Ascending aorta (tissue), 2 donors: ENCODE measurements around the gene MGAT5. TPM values are rescaled to one million over a fixed set of nuclear protein-coding genes. Genes with fewer than 3 reads are reported as not detected.

Experiments used
- DNase-seq, 2 donors: peaks; one replicate each; pipeline ENCODE4 v3.0.0-alpha.2; 2019; ENCODE audit warnings: low spot score in 2 of 2
- H3K27ac ChIP-seq, 2 donors: fragments of 200-600 bp; sonication (generic); one replicate each; pipeline ENCODE4 v1.5.1; 2016 to 2017; ENCODE audit warnings: mild to moderate bottlenecking in 1 of 2
- H3K27me3 ChIP-seq: fragments of 200-600 bp; sonication (generic); one replicate; pipeline ENCODE4 v1.5.1; 2017
- H3K36me3 ChIP-seq, 2 donors: fragments of 200-600 bp; sonication (generic); one replicate each; pipeline ENCODE4 v1.5.1; 2016
- H3K4me1 ChIP-seq, 2 donors: fragments of 200-600 bp; sonication (generic); one replicate each; pipeline ENCODE4 v1.5.1; 2016 to 2017; ENCODE audit warnings: mild to moderate bottlenecking in 1 of 2
- H3K4me3 ChIP-seq, 2 donors: fragments of 200-600 bp; sonication (generic); one replicate each; pipeline ENCODE4 v1.5.1; 2016 to 2017; ENCODE audit warnings: mild to moderate bottlenecking in 1 of 2
- H3K9me3 ChIP-seq, 2 donors: fragments of 200-600 bp; sonication (generic); one replicate each; pipeline ENCODE4 v1.5.1; 2016
- intact Hi-C: fragments of 100-400 bp; cut with DNase I; formaldehyde crosslinking; loops from one replicate; pipeline ENCODE4 v1.15.1; 2023
- total RNA-seq: library from RNA; depleted of rRNA; stranded (reverse); fragments of >200 nt; gene quantifications from one replicate; pipeline ENCODE4 v1.1.0, GENCODE V29; 2016
- TF ChIP-seq, protein P1 (sequence below), 3 experiments: fragments of 200-600 bp in 2 of 3; fragments of 450-650 bp in 1 of 3; sonication (generic) in 2 of 3; IDR thresholded peaks; one replicate each; pipeline ENCODE4 v1.5.1; 2016 to 2019; ENCODE audit warnings: antibody characterized with exemption in 3 of 3, mild to moderate bottlenecking in 1 of 3, moderate library complexity in 1 of 3

MGAT5 gene
- total RNA-seq, 1 donor from 2014 or later = 15.4 TPM

DNA sequence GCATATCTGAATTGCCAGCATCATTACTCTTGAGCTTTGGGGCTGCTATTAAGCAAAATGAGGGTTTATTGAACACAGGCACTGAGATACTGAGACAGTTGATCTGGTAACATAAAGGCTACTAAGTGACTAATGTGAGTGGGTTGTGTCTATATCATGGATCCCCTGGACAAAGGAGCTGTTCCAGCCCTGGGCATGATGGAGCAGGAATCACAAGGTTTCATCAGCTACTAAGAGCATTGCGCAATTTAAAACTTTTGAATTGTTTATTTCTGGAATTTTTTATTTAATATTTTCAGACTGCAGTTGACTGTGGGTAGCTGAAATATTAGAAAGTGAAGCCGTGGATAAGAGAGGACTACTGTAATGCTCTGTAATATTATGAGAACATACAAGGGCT is 73.5 kb downstream of the MGAT5 start:
- no peak overlapping the region for H3K27ac ChIP-seq
- H3K4me1 ChIP-seq = no peaks in the 10 kb centered on the region
- H3K4me3 ChIP-seq = no peak overlapping the region
- no peaks in the 10 kb centered on the region for H3K9me3 ChIP-seq
- intact Hi-C loops = no loop called here
- TF ChIP-seq, protein P1, sequence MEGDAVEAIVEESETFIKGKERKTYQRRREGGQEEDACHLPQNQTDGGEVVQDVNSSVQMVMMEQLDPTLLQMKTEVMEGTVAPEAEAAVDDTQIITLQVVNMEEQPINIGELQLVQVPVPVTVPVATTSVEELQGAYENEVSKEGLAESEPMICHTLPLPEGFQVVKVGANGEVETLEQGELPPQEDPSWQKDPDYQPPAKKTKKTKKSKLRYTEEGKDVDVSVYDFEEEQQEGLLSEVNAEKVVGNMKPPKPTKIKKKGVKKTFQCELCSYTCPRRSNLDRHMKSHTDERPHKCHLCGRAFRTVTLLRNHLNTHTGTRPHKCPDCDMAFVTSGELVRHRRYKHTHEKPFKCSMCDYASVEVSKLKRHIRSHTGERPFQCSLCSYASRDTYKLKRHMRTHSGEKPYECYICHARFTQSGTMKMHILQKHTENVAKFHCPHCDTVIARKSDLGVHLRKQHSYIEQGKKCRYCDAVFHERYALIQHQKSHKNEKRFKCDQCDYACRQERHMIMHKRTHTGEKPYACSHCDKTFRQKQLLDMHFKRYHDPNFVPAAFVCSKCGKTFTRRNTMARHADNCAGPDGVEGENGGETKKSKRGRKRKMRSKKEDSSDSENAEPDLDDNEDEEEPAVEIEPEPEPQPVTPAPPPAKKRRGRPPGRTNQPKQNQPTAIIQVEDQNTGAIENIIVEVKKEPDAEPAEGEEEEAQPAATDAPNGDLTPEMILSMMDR (IDR thresholded peaks at IDR 0.05) = no peak
- no peak for DNase-seq
- no peaks in the 10 kb centered on the region for H3K36me3 ChIP-seq
- no peaks in the 10 kb centered on the region for H3K27me3 ChIP-seq

DNA sequence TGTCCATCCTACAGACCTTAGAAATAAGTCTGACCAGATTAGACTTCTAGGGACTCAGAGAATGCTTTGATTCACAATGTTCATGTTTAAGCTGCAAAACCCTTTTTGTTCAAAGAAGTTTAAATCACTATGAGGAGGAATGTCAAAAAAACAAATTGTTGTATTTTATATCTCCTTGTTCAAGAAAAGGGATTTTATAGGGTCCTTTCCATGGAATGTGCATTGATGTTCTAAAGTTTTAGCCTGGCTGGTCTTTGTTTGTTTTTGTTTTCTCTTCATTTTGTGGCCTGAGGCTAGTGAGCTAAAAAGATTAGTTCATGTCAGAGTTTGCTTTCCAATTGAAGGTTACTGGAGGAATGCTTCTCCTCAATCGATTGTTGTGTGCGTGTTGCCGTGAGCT is 77.2 kb downstream of the MGAT5 start:
- no peaks in the 10 kb centered on the region for H3K4me1 ChIP-seq
- no peaks in the 10 kb centered on the region for H3K36me3 ChIP-seq
- TF ChIP-seq, protein P1 (IDR thresholded peaks at IDR 0.05) = no peak
- H3K4me3 ChIP-seq = no peak overlapping the region
- no peak overlapping the region for H3K27ac ChIP-seq
- intact Hi-C loops = no loop called here
- H3K27me3 ChIP-seq = no peaks in the 10 kb centered on the region
- DNase-seq = no peak
- no peaks in the 10 kb centered on the region for H3K9me3 ChIP-seq

DNA sequence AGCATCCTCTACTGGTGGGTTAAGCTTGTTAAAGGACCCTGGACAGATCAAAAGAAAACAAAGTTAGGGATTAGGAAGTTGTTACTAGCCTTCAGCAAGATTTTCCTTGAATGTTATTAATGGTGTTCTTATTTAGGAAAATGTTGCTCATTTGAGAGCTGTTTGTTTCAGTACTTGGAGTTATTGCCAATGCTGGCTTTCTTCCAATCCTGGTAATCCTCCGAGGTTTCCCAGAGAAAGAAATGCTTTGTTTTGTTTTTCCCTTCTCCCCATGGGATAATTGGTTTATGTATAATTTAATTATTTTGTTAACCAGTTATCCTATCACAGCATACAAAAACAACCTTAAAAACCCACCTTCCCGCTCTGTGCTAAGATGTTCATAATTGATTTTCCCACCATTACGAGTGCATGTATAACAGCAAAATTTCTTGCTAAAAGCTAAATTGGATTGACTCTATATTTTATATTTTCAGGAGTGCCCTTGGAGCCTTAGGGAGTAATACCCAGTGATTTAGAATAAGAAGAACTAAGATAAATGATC is 79.8 kb downstream of the MGAT5 start:
- H3K36me3 ChIP-seq = no peaks in the 10 kb centered on the region
- no peaks in the 10 kb centered on the region for H3K9me3 ChIP-seq
- H3K27me3 ChIP-seq = no peaks in the 10 kb centered on the region
- no peak for DNase-seq
- no peak overlapping the region for H3K4me3 ChIP-seq
- intact Hi-C loops = no loop called here
- no peaks in the 10 kb centered on the region for H3K4me1 ChIP-seq
- H3K27ac ChIP-seq = no peak overlapping the region
- TF ChIP-seq, protein P1 (IDR thresholded peaks at IDR 0.05) = no peak

DNA sequence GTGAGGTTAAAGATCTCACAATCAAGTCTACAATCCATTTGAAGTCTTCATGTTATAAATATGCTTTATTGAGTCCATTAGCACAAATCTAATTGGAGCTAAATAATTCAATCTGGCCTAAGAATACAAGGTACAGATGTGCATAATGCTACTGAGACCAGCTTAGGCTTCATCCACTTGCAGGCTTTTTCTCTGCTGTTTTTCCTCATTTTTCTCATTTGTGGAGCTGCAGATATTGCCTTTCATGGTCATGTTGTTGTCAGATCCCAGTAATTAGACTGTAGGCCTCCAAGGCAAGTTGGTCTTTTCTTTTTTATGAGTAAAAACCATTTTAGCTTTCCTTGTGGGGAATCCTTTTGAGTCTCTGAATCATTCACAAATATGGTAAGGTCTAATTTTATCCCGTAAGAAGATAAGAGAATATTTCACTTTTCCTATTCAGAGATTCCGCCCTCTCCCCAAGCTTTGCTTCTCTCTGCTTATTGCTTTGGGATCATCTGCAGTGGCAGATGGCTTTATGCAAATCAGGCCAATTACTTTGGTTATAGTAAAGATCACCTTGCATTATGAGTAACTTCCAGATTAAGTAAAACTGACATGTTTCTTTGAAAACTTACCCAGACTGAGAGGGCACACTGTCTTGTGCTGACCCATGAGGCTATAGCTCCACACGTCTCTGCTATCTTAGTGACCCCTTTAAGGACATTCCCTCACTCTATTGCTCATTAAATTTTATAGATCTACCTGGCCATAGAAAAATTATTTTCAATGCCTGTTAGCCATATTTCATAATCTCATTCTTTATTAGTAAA is 80.9 kb downstream of the MGAT5 start:
- TF ChIP-seq, protein P1 (IDR thresholded peaks at IDR 0.05) = no peak
- intact Hi-C loops = no loop called here
- DNase-seq = no peak

DNA sequence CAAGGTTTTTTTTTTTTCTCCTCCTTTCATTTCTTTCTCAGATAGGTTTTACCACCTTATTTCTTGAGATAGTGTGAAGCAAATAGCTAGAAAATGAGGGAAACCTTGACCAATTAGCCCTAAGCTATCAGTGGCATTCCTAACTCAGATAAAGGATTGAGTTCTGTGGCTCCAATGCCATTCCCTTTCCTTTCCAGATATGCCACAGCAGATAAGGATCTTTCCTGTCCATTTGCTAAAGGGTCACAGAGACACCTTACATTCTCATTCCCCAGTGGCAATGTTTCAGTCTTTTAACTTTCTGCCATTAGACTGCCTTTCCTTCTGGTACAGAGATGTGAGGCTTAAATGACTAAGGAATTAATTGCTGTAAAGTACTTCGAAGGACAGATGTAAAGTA is 81.7 kb downstream of the MGAT5 start:
- H3K27me3 ChIP-seq = no peaks in the 10 kb centered on the region
- H3K4me3 ChIP-seq = no peak overlapping the region
- H3K9me3 ChIP-seq = no peaks in the 10 kb centered on the region
- TF ChIP-seq, protein P1 (IDR thresholded peaks at IDR 0.05) = no peak
- intact Hi-C loops = no loop called here
- no peak for DNase-seq
- no peaks in the 10 kb centered on the region for H3K36me3 ChIP-seq
- no peak overlapping the region for H3K27ac ChIP-seq
- no peaks in the 10 kb centered on the region for H3K4me1 ChIP-seq

More for the DNA sequence above, 80.9 kb downstream of the MGAT5 start:
- Histone ChIP-seq H3K27me3 (no peaks in the 10 kb centered on the region), H3K4me1 (no peaks in the 10 kb centered on the region), H3K9me3 (no peaks in the 10 kb centered on the region), H3K36me3 (no peaks in the 10 kb centered on the region), H3K4me3 (no peak overlapping the region), H3K27ac (no peak overlapping the region)
